GM12878 (cell line): ENCODE measurements around the gene CROT. TPM values are rescaled to one million over a fixed set of nuclear protein-coding genes. Genes with fewer than 3 reads are reported as not detected.

ENCODE experiments used
- ATAC-seq: fragments of 200-7000 bp; cut with Tn5 transposase; 3 replicates; pipeline ENCODE4 v1.9.1; 2020; ENCODE audit warnings: mild to moderate bottlenecking, moderate library complexity
- Bru-seq: library from RNA; stranded (reverse); fragments of 400-500 nt; gene quantifications from one replicate; lab custom pipeline; 2021; lab: Mats Ljungman, UMichigan
- BruChase-seq, 2 experiments: library from RNA; stranded (reverse); fragments of 400-500 nt; gene quantifications; one replicate each; lab custom pipeline; 2021; lab: Mats Ljungman, UMichigan
- BruUV-seq: library from RNA; stranded (reverse); fragments of 400-500 nt; replicated peaks from 2 replicates; lab custom pipeline; 2021; lab: Mats Ljungman, UMichigan
- CTCF ChIA-PET: fragments of 300-600 bp; sonication (Branson Sonifier 250); formaldehyde crosslinking; extraction: SDS; loops from one replicate; lab custom pipeline; 2021; ENCODE audit warnings: inconsistent platforms; lab: Yijun Ruan, JAX
- POLR2A ChIA-PET: fragments of 350-600 bp; formaldehyde crosslinking; extraction: SDS; loops from one replicate; lab custom pipeline; 2021; ENCODE audit warnings: inconsistent platforms; lab: Charles Lee
- RAD21 ChIA-PET: fragments of 300-600 bp; sonication (Branson Sonifier 250); formaldehyde crosslinking; loops from one replicate; lab custom pipeline; 2023; ENCODE audit warnings: antibody characterized with exemption; ENCODE audit not compliant: unreplicated experiment; lab: Charles Lee
- SMC1A ChIA-PET: fragments of 300-600 bp; sonication (Branson Sonifier 250); formaldehyde crosslinking; loops from one replicate; lab custom pipeline; 2023; ENCODE audit not compliant: unreplicated experiment, uncharacterized antibody; lab: Charles Lee
- DNase-seq: peaks from one replicate; pipeline ENCODE4 v3.0.0-alpha.2; 2011; ENCODE audit warnings: low read depth, low spot score
- FAIRE-seq: peaks from 3 replicates; lab custom pipeline; 2011; peaks lifted over from hg19 to GRCh38; lab: Jason Lieb, UNC
- H2AFZ ChIP-seq: 2 replicates; pipeline ENCODE4 v1.6.0; 2011; ENCODE audit warnings: low read depth, low read length, control low read depth; ENCODE audit not compliant: control insufficient read depth
- H3K27ac ChIP-seq: 2 replicates; pipeline ENCODE4 v1.5.1; 2011; ENCODE audit warnings: control low read depth; ENCODE audit not compliant: control insufficient read depth, insufficient read depth
- H3K27me3 ChIP-seq, 2 experiments: replicated peaks in 1 of 2; 2 replicates each; pipeline versions ENCODE4 v1.6.0 to v1.6.1; 2011; ENCODE audit warnings: low read length in 1 of 2; ENCODE audit not compliant: control insufficient read depth in 2 of 2, insufficient read depth in 2 of 2
- H3K36me3 ChIP-seq, 2 experiments: 2 replicates each; pipeline ENCODE4 v1.5.1; 2011; ENCODE audit warnings: low read length in 1 of 2; ENCODE audit not compliant: control insufficient read depth in 2 of 2, insufficient read depth in 2 of 2
- H3K4me1 ChIP-seq: 2 replicates; pipeline ENCODE4 v1.6.1; 2011; ENCODE audit warnings: mild to moderate bottlenecking, low read length, moderate library complexity, mixed read lengths; ENCODE audit not compliant: control insufficient read depth, insufficient read depth
- H3K4me2 ChIP-seq: 2 replicates; pipeline ENCODE4 v1.6.0; 2011; ENCODE audit warnings: control low read depth; ENCODE audit not compliant: control insufficient read depth, insufficient read depth
- H3K4me3 ChIP-seq: fragments of 200-600 bp; sonication (generic); 2 replicates; pipeline ENCODE4 v1.5.1; 2016
- H3K79me2 ChIP-seq: 2 replicates; pipeline ENCODE4 v1.6.0; 2011; ENCODE audit warnings: low read length; ENCODE audit not compliant: control insufficient read depth, insufficient read depth
- H3K9ac ChIP-seq: 2 replicates; pipeline ENCODE4 v1.8.0; 2011; ENCODE audit warnings: low read length, control low read depth, mixed read lengths; ENCODE audit not compliant: control insufficient read depth, insufficient read depth
- H3K9me3 ChIP-seq: replicated peaks from 3 replicates; pipeline ENCODE4 v1.5.1; 2011; ENCODE audit warnings: mild to moderate bottlenecking, low read length; ENCODE audit not compliant: control insufficient read depth, insufficient read depth
- H4K20me1 ChIP-seq: 2 replicates; pipeline ENCODE4 v1.6.0; 2011; ENCODE audit not compliant: control insufficient read depth, insufficient read depth
- ASH2L ChIP-seq: fragments of 300-600, 200-600 bp; sonication (generic); IDR thresholded peaks from 2 replicates; pipeline ENCODE4 v1.6.1; 2017; ENCODE audit warnings: low read depth, mild to moderate bottlenecking, borderline replicate concordance
- ATF2 ChIP-seq: IDR thresholded peaks from 2 replicates; pipeline ENCODE4 v1.6.1; 2012; ENCODE audit warnings: low read length, inconsistent platforms
- BHLHE40 ChIP-seq, 2 experiments: fragments of 450-650 bp in 1 of 2; IDR thresholded peaks; 2 replicates each; pipeline ENCODE4 v1.6.1; 2011 to 2017; ENCODE audit warnings: low read depth in 2 of 2, borderline replicate concordance in 1 of 2, improper control_type of control experiment in 1 of 2, low read length in 1 of 2, mild to moderate bottlenecking in 1 of 2
- BMI1 ChIP-seq: fragments of 450-650 bp; IDR thresholded peaks from 2 replicates; pipeline ENCODE4 v1.6.1; 2016; ENCODE audit warnings: mild to moderate bottlenecking, moderate library complexity, borderline replicate concordance
- CHD2 ChIP-seq: IDR thresholded peaks from 2 replicates; pipeline ENCODE4 v1.6.1; 2011; ENCODE audit warnings: low read depth, low read length, improper control_type of control experiment, borderline replicate concordance
- GATAD2B ChIP-seq: fragments of 450-650 bp; conservative IDR thresholded peaks from 2 replicates; pipeline ENCODE4 v1.6.1; 2017; ENCODE audit warnings: low read depth, mild to moderate bottlenecking, moderate library complexity
- NFYA ChIP-seq: IDR thresholded peaks from 2 replicates; pipeline ENCODE4 v1.6.1; 2011; ENCODE audit warnings: low read depth, mild to moderate bottlenecking, low read length, improper control_type of control experiment, borderline replicate concordance
- NKRF ChIP-seq: fragments of 450-650 bp; conservative IDR thresholded peaks from 2 replicates; pipeline ENCODE4 v1.6.1; 2017; ENCODE audit warnings: mild to moderate bottlenecking, moderate library complexity
- POLR2AphosphoS5 ChIP-seq: IDR thresholded peaks from 2 replicates; pipeline ENCODE4 v1.6.1; 2011; ENCODE audit warnings: mild to moderate bottlenecking, low read length, inconsistent platforms
- RUNX3 ChIP-seq: IDR thresholded peaks from 2 replicates; pipeline ENCODE4 v1.6.1; 2012; ENCODE audit warnings: low read length, inconsistent platforms
- SIN3A ChIP-seq: IDR thresholded peaks from 2 replicates; pipeline ENCODE4 v1.6.1; 2012; ENCODE audit warnings: low read depth, low read length, improper control_type of control experiment
- SP1 ChIP-seq: IDR thresholded peaks from one replicate; pipeline ENCODE4 v1.6.1; 2011; ENCODE audit warnings: low read depth, low read length
- STAT3 ChIP-seq: IDR thresholded peaks from 2 replicates; pipeline ENCODE4 v1.6.1; 2011; ENCODE audit warnings: low read depth, low read length, improper control_type of control experiment
- SUPT20H ChIP-seq: IDR thresholded peaks from 2 replicates; pipeline ENCODE4 v1.6.1; 2011; ENCODE audit warnings: low read depth, mild to moderate bottlenecking, low read length, moderate library complexity, borderline replicate concordance; ENCODE audit not compliant: control insufficient read depth
- ZBED1 ChIP-seq: IDR thresholded peaks from 2 replicates; pipeline ENCODE4 v1.6.1; 2016; ENCODE audit warnings: borderline replicate concordance
- WGBS: methylation state at CpG from one replicate; pipeline ENCODE4 v1.1.6; 2016; ENCODE audit warnings: low lambda C conversion rate; ENCODE audit not compliant: insufficient replicate concordance, insufficient coverage; ENCODE audit errors: missing lambda C conversion rate; 5-methylcytosine and 5-hydroxymethylcytosine counted together
- in situ Hi-C: fragments of 300-500 bp; cut with MboI; formaldehyde crosslinking; loops from 9 replicates; pipeline ENCODE4 v1.14.3; 2018; ENCODE audit warnings: mixed read lengths
- intact Hi-C: fragments of 100-400 bp; cut with micrococcal nuclease; formaldehyde crosslinking; loops from one replicate; pipeline ENCODE4 v1.14.2; 2022; ENCODE audit not compliant: unreplicated experiment
- long read RNA-seq, 2 experiments: library from polyadenylated mRNA; unstranded; transcript quantifications; one replicate each; pipeline ENCODE4 v2.0.0, GENCODE V29; 2019 to 2020
- polyA minus RNA-seq, 3 experiments: library from RNA; depleted of rRNA, polyadenylated mRNA; stranded (reverse); fragments of >200 nt; gene quantifications; 2 replicates each; pipeline ENCODE4 v1.2.3, GENCODE V29; 2011
- polyA plus RNA-seq, 11 experiments: library from polyadenylated mRNA; depleted of rRNA in 4 of 11; unstranded in 6 of 11; stranded (reverse) in 5 of 11; fragments of >200 nt; fragmentation: Nextera tagmentation in 4 of 11; fragmentation: Illumina TruSeq in 1 of 11; extraction: Ambion mirVana in 4 of 11; extraction: Trizol in 1 of 11; gene quantifications; 1 replicate in 1 of 11; 2 replicates in 10 of 11; pipeline versions ENCODE4 v1.2.1 to v1.2.3, GENCODE V29; 2011 to 2016; ENCODE audit warnings: inconsistent platforms in 2 of 11, missing spikeins in 2 of 11, low read depth in 1 of 11
- total RNA-seq, 4 experiments: library from RNA; depleted of rRNA in 3 of 4; stranded (reverse); fragments of >200 nt in 3 of 4; fragmentation: Illumina TruSeq in 1 of 4; extraction: Trizol in 1 of 4; gene quantifications; 2 replicates each; pipeline versions ENCODE4 v1.2.1 to v1.2.3, GENCODE V29; 2013 to 2021

CROT gene
- 51.6 and 54.8 TPM in 2 replicates for total RNA-seq (2013; cell fraction: nucleolus; rRNA removed)
- total RNA-seq (2014; rRNA removed) (9.0 and 9.8 TPM in 2 replicates), total RNA-seq (2014; rRNA removed; fragmentation: Illumina TruSeq; extraction: Trizol) (13.0 and 13.1 TPM in 2 replicates), total RNA-seq (2021) (8.4 and 9.4 TPM in 2 replicates), polyA plus RNA-seq (2011; rRNA removed) (13.9 and 21.4 TPM in 2 replicates), polyA plus RNA-seq (2014; fragmentation: Illumina TruSeq; extraction: Trizol) (11.8 and 14.8 TPM in 2 replicates), polyA plus RNA-seq (2014; fragmentation: Nextera tagmentation; extraction: Ambion mirVana) (1 to 10 TPM; 5.5 to 6.0 TPM), polyA plus RNA-seq (2014; rRNA removed) (8.3 and 12.4 TPM in 2 replicates), polyA plus RNA-seq (2016; fragmentation: Nextera tagmentation; extraction: Ambion mirVana) (10 to 100 TPM; 14.6 to 15.9 TPM), polyA minus RNA-seq (2011; rRNA and poly(A)+ RNA removed) (7.1 and 8.9 TPM in 2 replicates), Bru-seq, nascent RNA (percentile 60 among the genes with signal in this experiment), BruChase-seq, experiment 1, labeled RNA remaining after a 6-hour chase (percentile 66 among the genes with signal in this experiment), BruChase-seq, experiment 2, labeled RNA remaining after a 2-hour chase (percentile 66 among the genes with signal in this experiment)
- polyA plus RNA-seq (2011; ENCODE audit: low read depth) = 3.1 TPM
- polyA plus RNA-seq (2011; cell fraction: cytosol; rRNA removed) = 4.1 and 4.8 TPM in 2 replicates
- polyA plus RNA-seq (2011; cell fraction: nucleus; rRNA removed) = 14.8 and 22.2 TPM in 2 replicates
- 4.4 and 5.1 TPM in 2 replicates for polyA plus RNA-seq (2012)
- polyA minus RNA-seq (2011; cell fraction: cytosol; rRNA and poly(A)+ RNA removed) = 3.0 and 5.7 TPM in 2 replicates
- 14.3 and 27.0 TPM in 2 replicates for polyA minus RNA-seq (2011; cell fraction: nucleus; rRNA and poly(A)+ RNA removed)
- long read RNA-seq, experiment 1, partial matches to known transcripts = 2 of 10 reads
- long read RNA-seq, experiment 1, other reads (novel, unspliced or antisense) = 0 of 10 reads
- long read RNA-seq, experiment 2, transcript CROT-202 (4 exons, 1,213 nt) = minor isoform, 7 of 60 reads
- long read RNA-seq, experiment 2, transcript CROT-201 (18 exons, 3,175 nt) = major isoform, 32 of 60 reads
- long read RNA-seq, experiment 2, partial matches to known transcripts = 4 of 60 reads
- long read RNA-seq, experiment 2, other reads (novel, unspliced or antisense) = 17 of 60 reads

GRCh38 chr7:87345166-87345927 lies at the start of gene CROT:
Gene CROT, plus strand, starts transcription at chr7:87345664. Its CDS starts 3,405 bp downstream, at chr7:87349069.
- ChIA-PET CTCF (interaction anchor here (0.6 to 2.3 kb wide), 7 partner anchors 9 to 287 kb away, joined by 3 to 9 read pairs (median 5); no protein-coding TSS in a partner anchor), POLR2A (interaction anchor here (0.8 to 3.6 kb wide), 10 partner anchors 16 to 756 kb away, joined by 3 to 11 read pairs (median 3); partner anchors contain the start of genes ABCB4, DBF4, DMTF1 and SLC25A40), RAD21 (interaction anchor here (0.7 to 2.5 kb wide), 8 partner anchors 15 to 530 kb away, joined by 3 to 13 read pairs (median 3); no protein-coding TSS in a partner anchor), SMC1A (interaction anchor here (0.7 to 5.9 kb wide), 9 partner anchors 8 to 255 kb away, joined by 3 to 37 read pairs (median 5); partner anchors contain the start of gene ABCB1)
- Histone ChIP-seq H3K4me1 (no peaks in the 10 kb centered on the region), H3K36me3 (peaks cover 0 to 11% of the 10 kb centered on the region in 2 experiments; a peak in 1 of 4 replicates), H2AFZ (peak within 1 kb of the TSS; percentile 86), H3K27ac (peak within 1 kb of the TSS; percentile 76), H4K20me1 (no peaks in the 10 kb centered on the region), H3K4me3 (peak within 1 kb of the TSS; percentile 80), H3K79me2 (peaks cover 29% of the 10 kb centered on the region), H3K9me3 (no peaks in the 10 kb centered on the region), H3K9ac (peak within 1 kb of the TSS; percentile 74), H3K27me3 (no peaks in the 10 kb centered on the region), H3K4me2 (peak within 1 kb of the TSS; percentile 94)
- in situ Hi-C loops (no loop called here), intact Hi-C loops (loop anchor here (1.0 to 10.0 kb wide), 2 partner anchors 129 to 579 kb away; no protein-coding TSS in a partner anchor)
- FAIRE-seq = peak; percentile 89
- peak; percentile 67 for DNase-seq
- WGBS = 2% methylated on average over 41 of the region's 53 CpGs
- ATAC-seq = peak; percentile 97
- no TSS peak for BruUV-seq
- TF ChIP-seq ZBED1 = no peak
- TF ChIP-seq CHD2 = peak; percentile 85
- TF ChIP-seq BHLHE40 (IDR thresholded peaks at IDR 0.05; ENCODE audit: borderline replicate concordance in 1 of 2, low read depth in 2 of 2, low read length in 1 of 2) = peak in 1 of 2 experiments; percentile 42; a peak in 1 of 4 replicates
- peak; percentile 88 for TF ChIP-seq SP1
- peak; percentile 74 for TF ChIP-seq POLR2AphosphoS5
- TF ChIP-seq RUNX3 = peak; percentile 75
- TF ChIP-seq GATAD2B = peak; percentile 93
- no peak for TF ChIP-seq SUPT20H
- no peak for TF ChIP-seq BMI1
- no peak for TF ChIP-seq NFYA
- TF ChIP-seq STAT3 = no peak
- TF ChIP-seq NKRF = peak; percentile 35
- no peak for TF ChIP-seq ATF2
- peak; percentile 44; the same call in 1 of the 2 replicates for TF ChIP-seq SIN3A
- peak; percentile 79; the same call in 1 of the 2 replicates for TF ChIP-seq ASH2L
